WTC11 (cell line): ENCODE results near the gene KDSR. TPM values are rescaled to one million over a fixed set of nuclear protein-coding genes. Genes with fewer than 3 reads are reported as not detected.

Experiments used
- ATAC-seq: fragments of 200-7000 bp; cut with Tn5 transposase; 2 replicates; pipeline ENCODE4 v1.10.0; 2021; ENCODE audit warnings: mild to moderate bottlenecking, moderate library complexity
- CTCF ChIA-PET: fragments of 300-600 bp; sonication (Branson Sonifier 250); formaldehyde crosslinking; loops from one replicate; lab custom pipeline; 2021; ENCODE audit warnings: antibody characterized with exemption; lab: Charles Lee
- POLR2A ChIA-PET: fragments of 350-600 bp; sonication (Branson Sonifier 250); formaldehyde crosslinking; loops from one replicate; lab custom pipeline; 2021; ENCODE audit warnings: antibody characterized with exemption; lab: Charles Lee
- DNase-seq: peaks from one replicate; pipeline ENCODE4 v3.0.0; 2021; ENCODE audit warnings: low spot score
- H3K27ac Mint-ChIP-seq: 2 replicates; pipeline ENCODE4 v1.8.0; 2021; ENCODE audit warnings: mixed read lengths
- H3K27me3 Mint-ChIP-seq: 2 replicates; pipeline ENCODE4 v1.8.0; 2021; ENCODE audit warnings: low read depth, mild to moderate bottlenecking, moderate library complexity, mixed read lengths
- H3K36me3 Mint-ChIP-seq: 2 replicates; pipeline ENCODE4 v1.8.0; 2021; ENCODE audit warnings: mixed read lengths
- H3K4me1 Mint-ChIP-seq: 2 replicates; pipeline ENCODE4 v1.8.0; 2022; ENCODE audit warnings: mixed read lengths
- H3K4me3 Mint-ChIP-seq: 2 replicates; pipeline ENCODE4 v1.8.0; 2021; ENCODE audit warnings: mild to moderate bottlenecking, moderate library complexity, mixed read lengths
- H3K9me3 Mint-ChIP-seq: 2 replicates; pipeline ENCODE4 v1.8.0; 2021; ENCODE audit warnings: mixed read lengths
- ARID4B ChIP-seq: sonication (generic); formaldehyde crosslinking; IDR thresholded peaks from 2 replicates; pipeline ENCODE4 v1.8.0; 2023; ENCODE audit warnings: missing genetic modification reagents, mild to moderate bottlenecking, borderline replicate concordance
- ATF1 ChIP-seq: sonication (generic); formaldehyde crosslinking; IDR thresholded peaks from 2 replicates; pipeline ENCODE4 v1.8.1; 2023; ENCODE audit warnings: mild to moderate bottlenecking, moderate library complexity, missing genetic modification reagents
- ATF3 ChIP-seq: sonication (generic); formaldehyde crosslinking; conservative IDR thresholded peaks from 2 replicates; pipeline ENCODE4 v1.8.1; 2022; ENCODE audit warnings: mild to moderate bottlenecking, missing genetic modification reagents
- ATF6 ChIP-seq: sonication (generic); formaldehyde crosslinking; IDR thresholded peaks from 2 replicates; pipeline ENCODE4 v1.8.1; 2023; ENCODE audit warnings: mild to moderate bottlenecking, missing genetic modification reagents
- CBFB ChIP-seq: sonication (generic); formaldehyde crosslinking; IDR thresholded peaks from 2 replicates; pipeline ENCODE4 v1.8.1; 2022; ENCODE audit warnings: mild to moderate bottlenecking, low read depth, missing genetic modification reagents
- CREB1 ChIP-seq: sonication (generic); formaldehyde crosslinking; IDR thresholded peaks from 2 replicates; pipeline ENCODE4 v1.8.0; 2023; ENCODE audit warnings: mild to moderate bottlenecking, missing genetic modification reagents
- FOXJ3 ChIP-seq: sonication (generic); formaldehyde crosslinking; IDR thresholded peaks from 2 replicates; pipeline ENCODE4 v1.9.0; 2021; ENCODE audit warnings: missing genetic modification reagents, mild to moderate bottlenecking, borderline replicate concordance
- GTF2I ChIP-seq: fragments of 250-450 bp; sonication (Bioruptor Pico); conservative IDR thresholded peaks from 2 replicates; pipeline ENCODE4 v1.4.0; 2021; ENCODE audit warnings: mild to moderate bottlenecking
- NFATC4 ChIP-seq: fragments of 250-450 bp; sonication (Bioruptor Pico); IDR thresholded peaks from 2 replicates; pipeline ENCODE4 v1.9.0; 2021; ENCODE audit warnings: mild to moderate bottlenecking
- NR1H2 ChIP-seq: sonication (generic); formaldehyde crosslinking; IDR thresholded peaks from 2 replicates; pipeline ENCODE4 v1.9.0; 2021; ENCODE audit warnings: mild to moderate bottlenecking, moderate library complexity, missing genetic modification reagents
- STAT6 ChIP-seq: sonication (generic); formaldehyde crosslinking; conservative IDR thresholded peaks from 2 replicates; pipeline ENCODE4 v1.8.1; 2023; ENCODE audit warnings: mild to moderate bottlenecking, low read depth, missing genetic modification reagents, moderate library complexity
- TEAD4 ChIP-seq: sonication (generic); formaldehyde crosslinking; IDR thresholded peaks from 2 replicates; pipeline ENCODE4 v1.8.0; 2022; ENCODE audit warnings: mild to moderate bottlenecking, missing genetic modification reagents
- TP53 ChIP-seq: sonication (generic); formaldehyde crosslinking; IDR thresholded peaks from 2 replicates; pipeline ENCODE4 v1.8.1; 2023; ENCODE audit warnings: mild to moderate bottlenecking, missing genetic modification reagents
- ZBTB21 ChIP-seq: sonication (generic); formaldehyde crosslinking; IDR thresholded peaks from 2 replicates; pipeline ENCODE4 v1.8.1; 2023; ENCODE audit warnings: mild to moderate bottlenecking, missing genetic modification reagents, borderline replicate concordance
- ZMAT4 ChIP-seq: fragments of 250-450 bp; sonication (Bioruptor Pico); IDR thresholded peaks from 2 replicates; pipeline ENCODE4 v1.9.0; 2021; ENCODE audit warnings: mild to moderate bottlenecking
- ZNF219 ChIP-seq: sonication (generic); formaldehyde crosslinking; IDR thresholded peaks from 2 replicates; pipeline ENCODE4 v1.8.0; 2023; ENCODE audit warnings: missing genetic modification reagents, mild to moderate bottlenecking, borderline replicate concordance
- ZNF263 ChIP-seq: sonication (generic); formaldehyde crosslinking; IDR thresholded peaks from 2 replicates; pipeline ENCODE4 v1.8.1; 2022; ENCODE audit warnings: low read depth, mild to moderate bottlenecking, moderate library complexity, missing genetic modification reagents
- ZNF425 ChIP-seq: fragments of 250-450 bp; sonication (Bioruptor Pico); conservative IDR thresholded peaks from 2 replicates; pipeline ENCODE4 v1.9.0; 2021; ENCODE audit warnings: mild to moderate bottlenecking
- total RNA-seq: library from RNA; stranded (reverse); gene quantifications from 3 replicates; pipeline ENCODE4 v1.2.3, GENCODE V29; 2021
- TF ChIP-seq, protein P1 (sequence below): sonication (generic); formaldehyde crosslinking; IDR thresholded peaks from 2 replicates; pipeline ENCODE4 v1.8.0; 2022; ENCODE audit warnings: mild to moderate bottlenecking, missing genetic modification reagents
- TF ChIP-seq, protein P2 (sequence below): fragments of 250-450 bp; sonication (Bioruptor Pico); IDR thresholded peaks from 2 replicates; pipeline ENCODE4 v2.1.2; 2022; ENCODE audit warnings: mild to moderate bottlenecking, moderate library complexity

Gene KDSR
- total RNA-seq, 1 experiment from 2014 or later, result 51.8 TPM

DNA sequence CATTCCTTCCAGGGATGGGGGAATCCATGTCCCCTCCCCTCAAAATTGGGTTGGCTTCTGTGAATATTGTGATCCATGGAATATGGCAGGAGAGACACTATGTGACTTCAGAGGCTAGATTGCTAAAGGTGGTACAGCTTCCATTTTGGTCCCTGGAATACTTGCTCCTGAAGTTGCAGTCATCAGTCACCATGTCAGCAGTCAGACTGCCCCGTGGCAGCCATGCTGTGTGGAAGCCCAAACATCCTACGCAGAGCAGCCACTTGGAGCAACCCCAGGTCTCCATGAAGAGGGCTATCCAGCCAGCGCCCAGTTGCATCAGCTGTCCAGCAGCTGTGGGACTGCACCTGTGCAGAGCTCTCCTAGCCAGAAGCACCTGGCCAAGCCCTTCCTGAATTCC, 15.8 kb upstream of the KDSR start (continued):
- TF ChIP-seq STAT6 (CRISPR knock-in tag) (no peak), CBFB (CRISPR knock-in tag) (no peak), ATF3 (CRISPR knock-in tag) (no peak)
- TF ChIP-seq, protein P1, sequence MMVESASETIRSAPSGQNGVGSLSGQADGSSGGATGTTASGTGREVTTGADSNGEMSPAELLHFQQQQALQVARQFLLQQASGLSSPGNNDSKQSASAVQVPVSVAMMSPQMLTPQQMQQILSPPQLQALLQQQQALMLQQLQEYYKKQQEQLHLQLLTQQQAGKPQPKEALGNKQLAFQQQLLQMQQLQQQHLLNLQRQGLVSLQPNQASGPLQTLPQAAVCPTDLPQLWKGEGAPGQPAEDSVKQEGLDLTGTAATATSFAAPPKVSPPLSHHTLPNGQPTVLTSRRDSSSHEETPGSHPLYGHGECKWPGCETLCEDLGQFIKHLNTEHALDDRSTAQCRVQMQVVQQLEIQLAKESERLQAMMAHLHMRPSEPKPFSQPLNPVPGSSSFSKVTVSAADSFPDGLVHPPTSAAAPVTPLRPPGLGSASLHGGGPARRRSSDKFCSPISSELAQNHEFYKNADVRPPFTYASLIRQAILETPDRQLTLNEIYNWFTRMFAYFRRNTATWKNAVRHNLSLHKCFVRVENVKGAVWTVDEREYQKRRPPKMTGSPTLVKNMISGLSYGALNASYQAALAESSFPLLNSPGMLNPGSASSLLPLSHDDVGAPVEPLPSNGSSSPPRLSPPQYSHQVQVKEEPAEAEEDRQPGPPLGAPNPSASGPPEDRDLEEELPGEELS (CRISPR knock-in tag), result no peak

DNA sequence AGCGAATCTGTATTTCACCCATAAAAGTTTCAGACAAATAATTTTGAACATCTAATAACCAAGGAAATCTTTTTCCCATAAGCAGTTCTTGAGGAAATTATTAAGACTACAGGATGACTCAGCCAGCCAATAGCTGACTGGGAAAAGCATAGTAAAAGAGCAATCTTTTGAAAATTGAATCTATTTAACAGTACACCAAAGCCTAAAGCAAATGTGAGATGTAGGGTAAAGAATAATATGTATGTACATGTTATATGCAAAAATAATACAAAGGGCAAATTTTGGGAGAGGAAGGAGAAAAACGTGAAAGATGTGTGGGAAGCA, 12.6 kb upstream of the KDSR start:
- CTCF ChIA-PET, result no interaction called here
- TF ChIP-seq ZBTB21 (CRISPR knock-in tag) (no peak), ZMAT4 (CRISPR knock-in tag) (no peak), TEAD4 (CRISPR knock-in tag) (no peak), ATF1 (no peak), ATF6 (no peak), ZNF219 (CRISPR knock-in tag) (no peak), ZNF263 (CRISPR knock-in tag) (no peak), NFATC4 (no peak), ARID4B (no peak), ZNF425 (no peak), TP53 (no peak), CREB1 (CRISPR knock-in tag) (no peak), GTF2I (CRISPR knock-in tag) (no peak), FOXJ3 (no peak), NR1H2 (CRISPR knock-in tag) (no peak)
- TF ChIP-seq, protein P2, sequence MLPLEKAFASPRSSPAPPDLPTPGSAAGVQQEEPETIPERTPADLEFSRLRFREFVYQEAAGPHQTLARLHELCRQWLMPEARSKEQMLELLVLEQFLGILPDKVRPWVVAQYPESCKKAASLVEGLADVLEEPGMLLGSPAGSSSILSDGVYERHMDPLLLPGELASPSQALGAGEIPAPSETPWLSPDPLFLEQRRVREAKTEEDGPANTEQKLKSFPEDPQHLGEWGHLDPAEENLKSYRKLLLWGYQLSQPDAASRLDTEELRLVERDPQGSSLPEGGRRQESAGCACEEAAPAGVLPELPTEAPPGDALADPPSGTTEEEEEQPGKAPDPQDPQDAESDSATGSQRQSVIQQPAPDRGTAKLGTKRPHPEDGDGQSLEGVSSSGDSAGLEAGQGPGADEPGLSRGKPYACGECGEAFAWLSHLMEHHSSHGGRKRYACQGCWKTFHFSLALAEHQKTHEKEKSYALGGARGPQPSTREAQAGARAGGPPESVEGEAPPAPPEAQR (CRISPR knock-in tag), result no peak

More for the DNA sequence above, 12.6 kb upstream of the KDSR start:
- DNase-seq (no peak), ATAC-seq (no peak)
- H3K9me3 Mint-ChIP-seq, result peaks cover 18% of the 10 kb centered on the region
- no peak overlapping the region for H3K4me3 Mint-ChIP-seq
- no peaks in the 10 kb centered on the region for H3K4me1 Mint-ChIP-seq
- POLR2A ChIA-PET, result no interaction called here
- H3K27me3 Mint-ChIP-seq, result no peaks in the 10 kb centered on the region; the same call in 1 of the 2 replicates
- no peak overlapping the region for H3K27ac Mint-ChIP-seq
- H3K36me3 Mint-ChIP-seq, result peaks cover 3% of the 10 kb centered on the region; the same call in 1 of the 2 replicates
